ENCODE data around the gene RALGPS1.

DNA sequence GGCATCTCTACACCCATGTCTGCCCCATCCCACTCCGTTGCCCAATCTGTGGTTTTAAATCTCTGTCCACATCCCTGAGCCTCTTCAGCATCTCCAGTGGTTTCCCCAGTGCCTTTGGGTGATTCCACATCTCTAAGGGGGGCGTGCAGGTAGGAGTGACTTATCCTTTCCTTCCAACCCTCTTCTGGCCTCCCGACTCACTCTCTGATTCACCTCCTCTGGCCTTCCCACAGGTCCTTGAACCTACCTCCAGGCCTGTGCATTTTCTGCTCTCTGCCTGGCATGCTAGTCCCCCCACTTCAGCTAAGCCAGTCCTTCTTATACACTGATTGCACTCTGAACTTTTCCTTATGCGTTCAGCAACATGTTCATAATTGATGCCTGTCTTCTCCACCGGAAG is 99.0 kb downstream of the RALGPS1 start:
- TF ChIP-seq, protein P1, sequence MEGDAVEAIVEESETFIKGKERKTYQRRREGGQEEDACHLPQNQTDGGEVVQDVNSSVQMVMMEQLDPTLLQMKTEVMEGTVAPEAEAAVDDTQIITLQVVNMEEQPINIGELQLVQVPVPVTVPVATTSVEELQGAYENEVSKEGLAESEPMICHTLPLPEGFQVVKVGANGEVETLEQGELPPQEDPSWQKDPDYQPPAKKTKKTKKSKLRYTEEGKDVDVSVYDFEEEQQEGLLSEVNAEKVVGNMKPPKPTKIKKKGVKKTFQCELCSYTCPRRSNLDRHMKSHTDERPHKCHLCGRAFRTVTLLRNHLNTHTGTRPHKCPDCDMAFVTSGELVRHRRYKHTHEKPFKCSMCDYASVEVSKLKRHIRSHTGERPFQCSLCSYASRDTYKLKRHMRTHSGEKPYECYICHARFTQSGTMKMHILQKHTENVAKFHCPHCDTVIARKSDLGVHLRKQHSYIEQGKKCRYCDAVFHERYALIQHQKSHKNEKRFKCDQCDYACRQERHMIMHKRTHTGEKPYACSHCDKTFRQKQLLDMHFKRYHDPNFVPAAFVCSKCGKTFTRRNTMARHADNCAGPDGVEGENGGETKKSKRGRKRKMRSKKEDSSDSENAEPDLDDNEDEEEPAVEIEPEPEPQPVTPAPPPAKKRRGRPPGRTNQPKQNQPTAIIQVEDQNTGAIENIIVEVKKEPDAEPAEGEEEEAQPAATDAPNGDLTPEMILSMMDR (IDR thresholded peaks at IDR 0.05), result no peak
- no peak for TF ChIP-seq EZH2 (IDR thresholded peaks at IDR 0.05; ENCODE audit: borderline replicate concordance, insufficient read depth, low read depth, low read length, poor library complexity, severe bottlenecking)

Data from B cell (primary cell).